NCI-H1694 (cell line): Measurements from ENCODE around the gene SLFN13.
"Not testable (repeated sequence)": the region's sequence is repeated elsewhere in the genome, so short reads cannot be mapped to it uniquely, and the experiment has no call there.

Source experiments
- DNase-seq: peaks from one replicate; lab custom pipeline; 2025; lab: John Stamatoyannopoulos, UW

Gene SLFN13, protein sequence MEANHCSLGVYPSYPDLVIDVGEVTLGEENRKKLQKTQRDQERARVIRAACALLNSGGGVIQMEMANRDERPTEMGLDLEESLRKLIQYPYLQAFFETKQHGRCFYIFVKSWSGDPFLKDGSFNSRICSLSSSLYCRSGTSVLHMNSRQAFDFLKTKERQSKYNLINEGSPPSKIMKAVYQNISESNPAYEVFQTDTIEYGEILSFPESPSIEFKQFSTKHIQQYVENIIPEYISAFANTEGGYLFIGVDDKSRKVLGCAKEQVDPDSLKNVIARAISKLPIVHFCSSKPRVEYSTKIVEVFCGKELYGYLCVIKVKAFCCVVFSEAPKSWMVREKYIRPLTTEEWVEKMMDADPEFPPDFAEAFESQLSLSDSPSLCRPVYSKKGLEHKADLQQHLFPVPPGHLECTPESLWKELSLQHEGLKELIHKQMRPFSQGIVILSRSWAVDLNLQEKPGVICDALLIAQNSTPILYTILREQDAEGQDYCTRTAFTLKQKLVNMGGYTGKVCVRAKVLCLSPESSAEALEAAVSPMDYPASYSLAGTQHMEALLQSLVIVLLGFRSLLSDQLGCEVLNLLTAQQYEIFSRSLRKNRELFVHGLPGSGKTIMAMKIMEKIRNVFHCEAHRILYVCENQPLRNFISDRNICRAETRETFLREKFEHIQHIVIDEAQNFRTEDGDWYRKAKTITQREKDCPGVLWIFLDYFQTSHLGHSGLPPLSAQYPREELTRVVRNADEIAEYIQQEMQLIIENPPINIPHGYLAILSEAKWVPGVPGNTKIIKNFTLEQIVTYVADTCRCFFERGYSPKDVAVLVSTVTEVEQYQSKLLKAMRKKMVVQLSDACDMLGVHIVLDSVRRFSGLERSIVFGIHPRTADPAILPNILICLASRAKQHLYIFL

GRCh38 chr17:35448214-35448898 lies at the start of gene SLFN13:
Gene SLFN13 (minus strand): TSS chr17:35448766. CDS start chr17:35445680, 3,086 bp downstream.
- DNase-seq: no peak

DNA sequence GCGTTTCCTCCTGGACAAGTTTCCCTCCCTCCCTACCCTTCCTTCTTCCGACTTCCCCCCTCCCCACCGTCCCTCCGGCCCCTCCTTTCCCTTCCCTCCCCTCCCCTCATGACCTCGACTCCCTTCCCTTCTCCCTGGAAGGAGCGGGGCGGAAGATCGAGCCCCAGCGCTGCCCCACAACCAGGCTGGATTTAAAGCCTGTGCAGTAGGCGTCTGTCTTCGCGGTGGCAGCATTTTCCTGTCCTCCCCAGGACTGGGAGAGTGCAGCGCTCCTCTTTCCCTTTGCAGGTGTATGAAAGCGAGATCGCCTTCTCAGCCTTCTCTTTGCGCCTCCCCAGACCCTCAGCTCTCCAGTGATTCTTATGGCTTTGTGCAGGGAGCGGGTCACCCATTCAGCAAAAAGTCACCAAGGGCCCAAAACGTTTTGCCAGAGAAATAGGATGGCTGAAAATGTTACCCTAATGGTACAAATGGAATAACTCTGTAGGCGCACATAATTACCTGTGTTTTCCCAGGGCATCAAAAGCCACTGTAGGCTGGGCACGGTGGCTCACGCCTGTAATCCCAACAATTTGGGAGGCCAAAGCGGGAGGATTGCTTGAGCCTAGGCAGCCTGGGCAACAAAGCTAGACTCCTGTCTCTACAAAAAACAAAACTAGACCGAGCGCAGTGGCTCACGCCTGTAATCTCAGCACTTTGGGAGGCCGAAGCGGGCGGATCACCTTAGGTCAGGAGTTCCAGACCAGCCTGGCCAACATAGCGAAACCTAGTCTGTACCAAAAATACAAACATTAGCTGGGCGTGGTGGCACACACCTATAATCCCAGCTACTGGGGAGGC lies 48.1 kb upstream of the SLFN13 start:
- no peak for DNase-seq

DNA sequence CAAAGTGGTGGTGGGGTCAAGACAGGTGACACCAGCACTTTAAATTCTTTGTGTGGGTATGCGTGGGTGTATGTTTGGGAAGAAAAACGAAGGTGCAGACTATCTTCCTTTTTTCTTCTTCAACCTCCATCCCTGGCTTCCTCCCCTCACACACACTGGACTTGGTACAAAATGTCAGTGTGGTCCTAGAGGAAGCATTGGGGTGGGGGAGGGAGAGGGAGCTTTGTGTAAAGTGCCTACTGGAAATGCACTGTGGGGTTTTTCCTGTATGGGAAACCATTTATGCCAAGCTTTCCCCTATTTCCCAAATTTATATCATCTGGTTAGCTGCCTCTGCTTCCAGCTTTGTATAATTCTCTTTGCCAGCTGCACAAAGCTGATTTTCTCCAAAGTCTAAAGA lies 44.5 kb upstream of the SLFN13 start:
- DNase-seq: no peak

DNA sequence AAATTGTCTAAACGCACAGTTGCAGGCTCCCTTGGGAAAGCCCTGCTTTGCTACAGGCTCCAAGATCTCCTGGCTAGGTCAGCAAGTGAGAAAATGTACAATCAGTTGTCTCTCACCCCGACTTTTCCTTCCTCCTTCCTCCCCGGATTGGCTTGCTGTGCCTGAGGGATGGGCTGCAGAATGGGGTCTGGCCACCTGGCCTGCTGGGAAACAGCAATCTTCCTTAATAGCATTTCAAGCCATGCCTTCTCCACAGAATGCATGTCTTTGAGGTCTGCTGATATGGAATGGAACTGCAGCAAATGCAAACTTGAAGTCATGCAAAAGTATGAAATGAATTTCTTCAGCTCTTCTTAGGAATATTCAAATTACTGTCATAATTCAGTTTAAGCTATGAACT lies 42.9 kb upstream of the SLFN13 start:
- DNase-seq: no peak

DNA sequence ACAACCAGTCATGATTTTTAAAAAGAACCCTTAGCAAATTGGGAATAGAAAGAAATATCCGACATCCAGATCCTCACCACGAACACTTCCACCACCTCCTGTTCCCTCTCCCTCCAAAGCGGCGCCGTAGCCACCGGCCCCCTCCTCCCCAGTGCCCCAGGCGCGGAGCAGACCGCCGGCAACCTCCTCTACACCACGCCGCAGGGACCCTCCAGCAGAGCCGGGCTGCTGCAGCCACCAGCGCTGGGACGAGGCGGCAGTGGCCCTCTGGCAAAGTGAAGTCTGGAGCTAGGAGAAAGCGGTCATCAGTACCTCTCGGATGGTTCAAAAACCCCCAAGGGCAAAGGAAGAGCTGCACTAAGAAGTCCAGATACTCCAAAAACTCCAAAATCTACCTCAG lies 41.4 kb upstream of the SLFN13 start:
- no peak for DNase-seq

GRCh38 chr17:35488991-35489390 lies 40.4 kb upstream of the SLFN13 start:
- no peak for DNase-seq

- no peak for DNase-seq
Observed at GRCh38 chr17:35486920-35487732, 38.6 kb upstream of the SLFN13 start.

DNA sequence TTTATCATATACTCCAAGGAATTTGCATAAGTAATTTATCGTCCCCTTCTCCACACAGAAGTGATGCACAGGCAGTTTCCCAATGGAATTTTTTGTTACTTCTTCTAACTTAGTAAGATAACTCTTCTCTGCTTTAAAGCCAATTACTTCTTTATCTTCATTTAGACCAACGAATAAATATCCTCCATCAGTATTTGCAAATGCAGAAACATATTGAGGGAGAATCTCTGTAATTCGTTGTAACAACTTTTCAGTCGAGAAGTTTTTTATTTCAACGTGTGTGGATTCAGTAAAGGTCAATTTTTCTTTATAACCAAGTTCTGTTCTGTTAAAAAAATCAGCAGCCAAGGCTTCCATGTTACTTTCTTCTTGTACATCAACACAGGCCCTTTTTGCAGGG lies 30.7 kb upstream of the SLFN13 start:
- no peak for DNase-seq

DNA sequence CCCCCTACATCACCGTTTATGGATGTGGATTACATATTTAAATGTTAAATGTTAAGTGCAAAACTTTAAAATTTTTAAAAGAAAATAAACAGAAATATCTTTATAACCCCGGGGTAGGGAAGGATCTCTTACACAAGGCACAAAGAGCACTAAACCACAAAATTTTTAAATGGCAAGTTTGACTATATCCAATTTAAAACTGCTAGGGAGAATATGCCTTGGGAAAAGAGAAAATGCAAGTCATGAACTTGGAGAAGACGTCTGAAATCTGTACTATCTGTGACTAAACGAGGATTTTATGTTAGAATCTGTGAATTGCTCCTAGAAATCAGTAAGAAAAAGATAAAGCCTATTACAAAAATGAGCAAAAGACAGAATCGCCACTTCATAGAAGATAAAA lies 28.7 kb upstream of the SLFN13 start:
- DNase-seq: no peak

GRCh38 chr17:35476283-35476820 lies 27.8 kb upstream of the SLFN13 start:
- no peak for DNase-seq

DNA sequence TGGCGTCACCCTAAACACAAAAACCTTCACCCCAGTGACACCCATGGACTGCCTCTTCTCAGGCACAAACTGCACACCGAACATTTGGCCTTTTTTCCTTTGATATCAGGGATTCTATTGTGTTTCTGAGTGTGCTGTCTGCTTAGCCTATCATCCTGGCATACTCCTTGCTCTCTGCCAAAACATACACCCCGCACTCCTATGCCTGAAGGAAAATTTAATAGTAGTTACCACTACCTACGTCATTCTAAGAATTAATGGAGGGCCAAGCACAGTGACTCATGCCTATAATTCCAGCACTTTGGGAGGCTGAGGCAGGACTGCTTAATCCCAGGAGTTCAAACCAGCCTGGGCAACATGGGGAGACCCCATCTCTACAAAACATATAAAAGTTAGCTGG lies 19.9 kb upstream of the SLFN13 start:
- DNase-seq: no peak

DNA sequence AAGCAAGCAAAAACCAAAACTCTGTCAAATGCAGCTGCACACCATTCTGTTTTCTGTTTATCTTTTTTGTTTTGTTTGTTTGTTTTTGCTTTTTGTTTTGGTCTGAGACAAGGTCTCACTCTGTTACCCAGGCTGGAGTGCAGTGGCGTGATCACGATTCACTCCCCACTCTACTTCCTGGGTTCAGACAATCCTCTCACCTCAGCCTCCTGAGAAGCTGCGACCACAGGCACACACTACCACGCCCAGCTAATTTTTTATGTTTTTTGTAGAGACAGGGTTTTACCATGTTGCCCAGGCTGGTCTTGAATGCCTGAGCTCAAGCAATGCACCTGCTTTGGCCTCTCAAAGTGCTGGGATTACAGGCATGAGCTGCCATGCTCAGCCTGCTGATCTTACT lies 19.3 kb upstream of the SLFN13 start:
- no peak for DNase-seq

DNA sequence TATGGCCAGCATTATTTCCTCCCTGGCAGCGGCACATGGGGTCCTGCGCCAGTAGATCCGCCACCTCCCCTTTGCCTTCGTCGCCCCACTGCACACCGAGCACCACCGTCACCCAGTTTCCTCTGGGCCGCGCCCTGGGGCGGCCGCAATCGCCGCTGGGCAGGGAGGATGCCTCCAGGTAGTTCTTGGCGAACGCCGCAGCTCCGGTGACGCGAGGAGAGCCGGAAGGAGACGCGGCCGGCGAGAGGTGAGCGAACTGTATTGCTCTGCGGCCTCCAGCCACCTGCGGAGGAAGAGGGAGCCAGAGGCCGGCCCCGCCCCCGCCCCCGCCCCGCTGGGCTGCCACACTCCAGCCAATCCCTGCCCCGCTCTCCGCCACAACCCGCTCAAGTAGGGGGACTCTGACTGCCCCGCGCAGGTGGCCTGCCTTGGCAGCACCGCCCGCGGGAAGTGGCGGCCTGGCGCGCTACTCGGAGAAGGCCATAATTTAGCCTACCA lies 11.8 kb upstream of the SLFN13 start:
- DNase-seq: no peak

GRCh38 chr17:35454035-35454434 lies 5.5 kb upstream of the SLFN13 start:
- not testable (repeated sequence) for DNase-seq

- DNase-seq: no peak
Observed at GRCh38 chr17:35453171-35453570, 4.6 kb upstream of the SLFN13 start.

- DNase-seq: no peak
Observed at GRCh38 chr17:35449371-35449931, 885 bp upstream of the SLFN13 start.

GRCh38 chr17:35448899-35449227 lies 297 bp upstream of the SLFN13 start:
- DNase-seq: no peak

DNA sequence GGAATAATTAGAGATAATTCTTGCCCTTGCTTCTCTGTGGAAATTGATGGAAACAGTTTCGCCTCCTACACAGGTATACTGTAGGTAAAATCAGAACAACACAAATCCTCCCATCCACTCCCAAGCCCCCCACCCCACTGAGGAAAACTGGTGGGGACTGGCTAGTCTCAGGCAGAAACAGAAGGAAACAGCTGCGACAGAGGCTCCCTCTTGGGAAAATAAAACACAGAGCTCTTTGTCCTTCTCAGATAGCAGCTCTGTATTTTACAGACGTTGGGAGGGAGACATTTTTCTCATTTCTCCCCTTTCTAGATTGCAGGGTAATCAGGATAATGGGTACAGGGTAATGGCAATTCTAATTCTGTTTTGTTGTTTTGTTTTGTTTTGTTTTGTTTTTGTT lies 1.1 kb downstream of the SLFN13 start:
- no peak for DNase-seq

DNA sequence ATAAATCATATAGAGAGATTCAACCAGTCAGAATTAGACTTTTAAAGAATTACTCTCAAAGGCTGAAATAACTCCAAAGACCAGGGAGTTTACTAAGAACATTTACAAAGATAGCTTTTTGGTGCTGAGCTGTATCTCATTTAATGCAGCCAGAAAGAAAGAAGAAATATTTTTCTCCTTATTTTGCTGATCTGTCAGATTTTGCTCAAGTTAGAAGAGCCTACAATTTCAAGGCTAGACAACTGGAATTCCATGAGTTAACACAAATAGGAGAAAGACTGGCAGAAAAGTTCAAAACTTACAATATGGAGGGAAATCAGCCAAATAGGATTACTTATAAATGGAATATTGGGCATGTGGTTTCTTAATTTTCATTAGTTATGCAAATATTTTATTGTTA lies 10.1 kb downstream of the SLFN13 start:
- no peak for DNase-seq
